Ovary (tissue), 3 donors: ENCODE data around the gene PTPRCAP.

ENCODE experiments used
- EP300 ChIP-seq: sonication (generic); formaldehyde crosslinking; IDR thresholded peaks from one replicate; pipeline ENCODE4 v1.6.1; 2017; ENCODE audit warnings: antibody characterized with exemption
- POLR2A ChIP-seq: fragments of 450-650 bp; IDR thresholded peaks from one replicate; pipeline ENCODE4 v1.6.1; 2017; ENCODE audit warnings: antibody characterized with exemption, mild to moderate bottlenecking, moderate library complexity
- TF ChIP-seq, protein P1 (sequence below), 3 donors: fragments of 450-650 bp in 2 of 3; fragments of 200-600 bp in 1 of 3; IDR thresholded peaks; one replicate each; pipeline versions ENCODE4 v1.5.1 to v1.8.0; 2016 to 2022; ENCODE audit warnings: antibody characterized with exemption in 3 of 3, mild to moderate bottlenecking in 1 of 3
- donor health status: DM: no; HTN: no; CAD: no.

- TF ChIP-seq, protein P1, sequence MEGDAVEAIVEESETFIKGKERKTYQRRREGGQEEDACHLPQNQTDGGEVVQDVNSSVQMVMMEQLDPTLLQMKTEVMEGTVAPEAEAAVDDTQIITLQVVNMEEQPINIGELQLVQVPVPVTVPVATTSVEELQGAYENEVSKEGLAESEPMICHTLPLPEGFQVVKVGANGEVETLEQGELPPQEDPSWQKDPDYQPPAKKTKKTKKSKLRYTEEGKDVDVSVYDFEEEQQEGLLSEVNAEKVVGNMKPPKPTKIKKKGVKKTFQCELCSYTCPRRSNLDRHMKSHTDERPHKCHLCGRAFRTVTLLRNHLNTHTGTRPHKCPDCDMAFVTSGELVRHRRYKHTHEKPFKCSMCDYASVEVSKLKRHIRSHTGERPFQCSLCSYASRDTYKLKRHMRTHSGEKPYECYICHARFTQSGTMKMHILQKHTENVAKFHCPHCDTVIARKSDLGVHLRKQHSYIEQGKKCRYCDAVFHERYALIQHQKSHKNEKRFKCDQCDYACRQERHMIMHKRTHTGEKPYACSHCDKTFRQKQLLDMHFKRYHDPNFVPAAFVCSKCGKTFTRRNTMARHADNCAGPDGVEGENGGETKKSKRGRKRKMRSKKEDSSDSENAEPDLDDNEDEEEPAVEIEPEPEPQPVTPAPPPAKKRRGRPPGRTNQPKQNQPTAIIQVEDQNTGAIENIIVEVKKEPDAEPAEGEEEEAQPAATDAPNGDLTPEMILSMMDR (IDR thresholded peaks at IDR 0.05): no peak
- TF ChIP-seq EP300 (no peak), POLR2A (no peak)
Observed at GRCh38 chr11:67441098-67441563, 3.6 kb upstream of the PTPRCAP start.
